CD14-positive monocyte (primary cell): Measurements from ENCODE around the gene EMILIN3. TPM values are rescaled to one million over a fixed set of nuclear protein-coding genes. Genes with fewer than 3 reads are reported as not detected.
A peak's percentile ranks its signal among the peaks of the same experiment; 100 is the strongest.

Source experiments
- DNase-seq, 3 donors: peaks; one replicate each; pipeline ENCODE4 v3.0.0-alpha.2; 2011 to 2022
- H2AFZ ChIP-seq: 2 replicates; pipeline ENCODE4 v1.6.0; 2012; ENCODE audit warnings: mild to moderate bottlenecking, low read depth, low read length, inconsistent platforms; ENCODE audit not compliant: insufficient read depth, poor library complexity, severe bottlenecking
- H3K27ac ChIP-seq, 2 donors: 1 replicate in 1 of 2; 2 replicates in 1 of 2; pipeline ENCODE4 v1.5.1; 2012 to 2013; ENCODE audit warnings: low read length in 2 of 2, control low read depth in 1 of 2, inconsistent platforms in 1 of 2, low read depth in 1 of 2, mild to moderate bottlenecking in 1 of 2
- H3K27me3 ChIP-seq, 2 donors: one replicate each; pipeline versions ENCODE4 v1.6.0 to v1.6.1; 2011 to 2013; ENCODE audit warnings: low read length in 2 of 2; ENCODE audit not compliant: control insufficient read depth in 2 of 2, insufficient read depth in 2 of 2
- H3K36me3 ChIP-seq, 2 donors: replicated peaks in 1 of 2; 1 replicate in 1 of 2; 2 replicates in 1 of 2; pipeline versions ENCODE4 v1.5.1 to v1.6.1; 2012 to 2013; ENCODE audit warnings: low read length in 2 of 2, control low read depth in 1 of 2, inconsistent platforms in 1 of 2, mild to moderate bottlenecking in 1 of 2; ENCODE audit not compliant: insufficient read depth in 2 of 2, control insufficient read depth in 1 of 2
- H3K4me1 ChIP-seq, 2 donors: 1 replicate in 1 of 2; 2 replicates in 1 of 2; pipeline versions ENCODE4 v1.5.1 to v1.6.1; 2012 to 2013; ENCODE audit warnings: low read length in 2 of 2, control low read depth in 1 of 2, inconsistent platforms in 1 of 2, mild to moderate bottlenecking in 1 of 2, moderate library complexity in 1 of 2; ENCODE audit not compliant: insufficient read depth in 2 of 2, control insufficient read depth in 1 of 2
- H3K4me2 ChIP-seq: replicated peaks from 2 replicates; pipeline ENCODE3; 2012; ENCODE audit warnings: low read length, moderate library complexity, mild to moderate bottlenecking; ENCODE audit not compliant: poor library complexity, severe bottlenecking; ENCODE audit errors: extremely low read depth
- H3K4me3 ChIP-seq, 3 experiments: fragments of 200-600 bp in 1 of 3; sonication (generic) in 1 of 3; replicated peaks in 1 of 3; 1 replicate in 2 of 3; 2 replicates in 1 of 3; pipeline ENCODE4 v1.5.1; 2011 to 2013; ENCODE audit warnings: low read length in 3 of 3, mild to moderate bottlenecking in 3 of 3, control low read depth in 2 of 3, low read depth in 2 of 3, inconsistent platforms in 1 of 3, moderate library complexity in 1 of 3
- H3K79me2 ChIP-seq: 2 replicates; pipeline ENCODE4 v1.6.0; 2012; ENCODE audit warnings: mild to moderate bottlenecking, control low read depth, inconsistent platforms, low read length, moderate library complexity; ENCODE audit not compliant: insufficient read depth
- H3K9ac ChIP-seq: 2 replicates; pipeline ENCODE4 v1.6.0; 2017; ENCODE audit warnings: low read length, mild to moderate bottlenecking; ENCODE audit not compliant: insufficient read depth, poor library complexity, severe bottlenecking
- H3K9me3 ChIP-seq, 2 donors: replicated peaks in 1 of 2; 1 replicate in 1 of 2; 2 replicates in 1 of 2; pipeline versions ENCODE4 v1.5.1 to v1.6.1; 2012 to 2013; ENCODE audit warnings: low read length in 2 of 2, control low read depth in 1 of 2; ENCODE audit not compliant: control insufficient read depth in 1 of 2, insufficient read depth in 1 of 2
- H4K20me1 ChIP-seq: 2 replicates; pipeline ENCODE4 v1.6.0; 2012; ENCODE audit warnings: mild to moderate bottlenecking, low read length, control low read depth, moderate library complexity; ENCODE audit not compliant: insufficient read depth
- H3K27ac Mint-ChIP-seq, 7 donors: one replicate each; pipeline ENCODE4 v1.8.0; 2020; ENCODE audit warnings: mild to moderate bottlenecking in 7 of 7, mixed read lengths in 7 of 7, moderate library complexity in 6 of 7, inconsistent platforms in 2 of 7
- H3K27me3 Mint-ChIP-seq, 3 donors: one replicate each; pipeline ENCODE4 v1.8.0; 2021 to 2022; ENCODE audit warnings: low read depth in 3 of 3, mild to moderate bottlenecking in 3 of 3, mixed read lengths in 3 of 3, moderate library complexity in 3 of 3, inconsistent platforms in 1 of 3
- H3K36me3 Mint-ChIP-seq, 2 donors: one replicate each; pipeline ENCODE4 v1.8.0; 2020; ENCODE audit warnings: mixed read lengths in 2 of 2, inconsistent platforms in 1 of 2, mild to moderate bottlenecking in 1 of 2
- H3K4me1 Mint-ChIP-seq: one replicate; pipeline ENCODE4 v1.8.0; 2020; ENCODE audit warnings: mild to moderate bottlenecking, mixed read lengths
- H3K4me3 Mint-ChIP-seq, 2 donors: one replicate each; pipeline ENCODE4 v1.8.0; 2020; ENCODE audit warnings: mild to moderate bottlenecking in 2 of 2, mixed read lengths in 2 of 2, moderate library complexity in 1 of 2
- H3K9me3 Mint-ChIP-seq, 7 donors: one replicate each; pipeline ENCODE4 v1.8.0; 2020 to 2022; ENCODE audit warnings: mixed read lengths in 7 of 7, mild to moderate bottlenecking in 6 of 7, moderate library complexity in 6 of 7, inconsistent platforms in 2 of 7
- WGBS: methylation state at CpG from one replicate; pipeline ENCODE4 v1.1.5; 2013; ENCODE audit warnings: missing lambda C conversion rate; ENCODE audit not compliant: insufficient coverage; 5-methylcytosine and 5-hydroxymethylcytosine counted together
- intact Hi-C, 2 donors: fragments of 100-400 bp; cut with micrococcal nuclease; formaldehyde crosslinking; loops; one replicate each; pipeline versions ENCODE4 v1.15.0 to v1.15.1; 2023
- polyA plus RNA-seq, 3 donors: library from polyadenylated mRNA; depleted of rRNA in 1 of 3; unstranded in 2 of 3; stranded (reverse) in 1 of 3; fragments of 300-500 nt in 2 of 3; fragments of >200 nt in 1 of 3; fragmentation: Illumina TruSeq in 2 of 3; gene quantifications; 1 replicate in 2 of 3; 2 replicates in 1 of 3; pipeline ENCODE4 v1.2.3, GENCODE V29; 2012 to 2021
- TF ChIP-seq, protein P1 (sequence below): fragments of 200-600 bp; IDR thresholded peaks from one replicate; pipeline ENCODE4 v1.8.0; 2022; ENCODE audit warnings: antibody characterized with exemption, mild to moderate bottlenecking

The EMILIN3 gene
- polyA plus RNA-seq, 3 donors = not detected

- Histone ChIP-seq H3K4me3 (no peak overlapping the region), H3K79me2 (peaks cover 6% of the 10 kb centered on the region), H3K9ac (no peak overlapping the region), H3K27me3 (peaks cover 0 to 2% of the 10 kb centered on the region in 2 donors), H3K4me2 (no peak overlapping the region), H3K4me1 (peaks cover 11 to 26% of the 10 kb centered on the region in 2 donors), H2AFZ (no peak overlapping the region), H3K36me3 (no peaks in the 10 kb centered on the region), H4K20me1 (no peaks in the 10 kb centered on the region), H3K9me3 (no peaks in the 10 kb centered on the region), H3K27ac (no peak overlapping the region)
- Mint-ChIP-seq H3K27ac (peak overlapping the region in 2 of 7 donors; percentile 80 to 83), H3K9me3 (peaks cover 0 to 1% (median 0%) of the 10 kb centered on the region in 7 donors), H3K4me3 (no peak overlapping the region), H3K4me1 (peaks cover 25% of the 10 kb centered on the region), H3K36me3 (no peaks in the 10 kb centered on the region), H3K27me3 (peaks cover 6 to 18% (median 13%) of the 10 kb centered on the region in 3 donors)
- intact Hi-C loops = no loop called here
- no peak for DNase-seq
- TF ChIP-seq, protein P1, sequence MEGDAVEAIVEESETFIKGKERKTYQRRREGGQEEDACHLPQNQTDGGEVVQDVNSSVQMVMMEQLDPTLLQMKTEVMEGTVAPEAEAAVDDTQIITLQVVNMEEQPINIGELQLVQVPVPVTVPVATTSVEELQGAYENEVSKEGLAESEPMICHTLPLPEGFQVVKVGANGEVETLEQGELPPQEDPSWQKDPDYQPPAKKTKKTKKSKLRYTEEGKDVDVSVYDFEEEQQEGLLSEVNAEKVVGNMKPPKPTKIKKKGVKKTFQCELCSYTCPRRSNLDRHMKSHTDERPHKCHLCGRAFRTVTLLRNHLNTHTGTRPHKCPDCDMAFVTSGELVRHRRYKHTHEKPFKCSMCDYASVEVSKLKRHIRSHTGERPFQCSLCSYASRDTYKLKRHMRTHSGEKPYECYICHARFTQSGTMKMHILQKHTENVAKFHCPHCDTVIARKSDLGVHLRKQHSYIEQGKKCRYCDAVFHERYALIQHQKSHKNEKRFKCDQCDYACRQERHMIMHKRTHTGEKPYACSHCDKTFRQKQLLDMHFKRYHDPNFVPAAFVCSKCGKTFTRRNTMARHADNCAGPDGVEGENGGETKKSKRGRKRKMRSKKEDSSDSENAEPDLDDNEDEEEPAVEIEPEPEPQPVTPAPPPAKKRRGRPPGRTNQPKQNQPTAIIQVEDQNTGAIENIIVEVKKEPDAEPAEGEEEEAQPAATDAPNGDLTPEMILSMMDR = no peak
- WGBS = 71% methylated on average over 1 of the region's 1 CpG
Measured at GRCh38 chr20:41320976-41321375, 45.6 kb downstream of the EMILIN3 start.

- H3K27ac ChIP-seq = no peak overlapping the region
- H3K36me3 Mint-ChIP-seq = no peaks in the 10 kb centered on the region
- peaks cover 11 to 26% of the 10 kb centered on the region in 2 donors for H3K4me1 ChIP-seq
- peaks cover 0 to 1% (median 0%) of the 10 kb centered on the region in 7 donors for H3K9me3 Mint-ChIP-seq
- intact Hi-C loops = no loop called here
- H3K36me3 ChIP-seq = no peaks in the 10 kb centered on the region
- H3K4me1 Mint-ChIP-seq = peaks cover 27% of the 10 kb centered on the region
- peaks cover 0 to 2% of the 10 kb centered on the region in 2 donors for H3K27me3 ChIP-seq
- no peak overlapping the region for H3K4me3 Mint-ChIP-seq
- peak overlapping the region in 1 of 7 donors; percentile 25 for H3K27ac Mint-ChIP-seq
- H3K4me3 ChIP-seq = no peak overlapping the region
- H3K9ac ChIP-seq = no peak overlapping the region
- TF ChIP-seq, protein P1 = no peak
- peaks cover 6% of the 10 kb centered on the region for H3K79me2 ChIP-seq
- H2AFZ ChIP-seq = no peak overlapping the region
- H4K20me1 ChIP-seq = no peaks in the 10 kb centered on the region
- H3K9me3 ChIP-seq = no peaks in the 10 kb centered on the region
- H3K27me3 Mint-ChIP-seq = peaks cover 6 to 19% (median 15%) of the 10 kb centered on the region in 3 donors
- no peak for DNase-seq
- H3K4me2 ChIP-seq = no peak overlapping the region
Measured at GRCh38 chr20:41320441-41320840, 46.2 kb downstream of the EMILIN3 start.
